Measurements from ENCODE around the gene CCDC73. TPM values are rescaled to one million over a fixed set of nuclear protein-coding genes. Genes with fewer than 3 reads are reported as not detected.

The CCDC73 gene
- total RNA-seq, 1 donor = not detected

- DNase-seq (ENCODE audit: insufficient read length, low spot score, missing footprints) = no peak
- TF ChIP-seq CTCF (IDR thresholded peaks at IDR 0.05; ENCODE audit: extremely low read depth, low read depth, low read length) = no peak
- Histone ChIP-seq H3K27me3 (ENCODE audit: insufficient read depth, low read length) (no peaks in the 10 kb centered on the region), H3K27ac (ENCODE audit: low read depth, low read length) (no peak overlapping the region), H3K4me3 (ENCODE audit: insufficient read depth, low read length) (no peak overlapping the region), H3K4me1 (ENCODE audit: insufficient read depth, low read length) (no peaks in the 10 kb centered on the region), H4K20me1 (ENCODE audit: insufficient read depth, low read length) (no peaks in the 10 kb centered on the region), H3K36me3 (ENCODE audit: insufficient read depth, low read length) (no peaks in the 10 kb centered on the region), H2AFZ (ENCODE audit: low read length) (no peak overlapping the region), H3K79me2 (ENCODE audit: insufficient read depth, low read length) (no peaks in the 10 kb centered on the region), H3K9me3 (ENCODE audit: low read depth, low read length) (no peaks in the 10 kb centered on the region), H3K4me2 (ENCODE audit: insufficient read depth, low read length) (no peak overlapping the region)
Measured at GRCh38 chr11:32567154-32567553, 227.3 kb downstream of the CCDC73 start.

GRCh38 chr11:32566517-32566916 lies 227.9 kb downstream of the CCDC73 start:
- H3K36me3 ChIP-seq (ENCODE audit: insufficient read depth, low read length) = no peaks in the 10 kb centered on the region
- H3K4me2 ChIP-seq (ENCODE audit: insufficient read depth, low read length) = no peak overlapping the region
- H3K4me3 ChIP-seq (ENCODE audit: insufficient read depth, low read length) = no peak overlapping the region
- no peaks in the 10 kb centered on the region for H3K79me2 ChIP-seq (ENCODE audit: insufficient read depth, low read length)
- no peak for TF ChIP-seq CTCF (IDR thresholded peaks at IDR 0.05; ENCODE audit: extremely low read depth, low read depth, low read length)
- DNase-seq (ENCODE audit: insufficient read length, low spot score, missing footprints) = no peak
- H3K4me1 ChIP-seq (ENCODE audit: insufficient read depth, low read length) = no peaks in the 10 kb centered on the region
- no peaks in the 10 kb centered on the region for H3K9me3 ChIP-seq (ENCODE audit: low read depth, low read length)
- H4K20me1 ChIP-seq (ENCODE audit: insufficient read depth, low read length) = no peaks in the 10 kb centered on the region
- no peak overlapping the region for H3K27ac ChIP-seq (ENCODE audit: low read depth, low read length)
- H2AFZ ChIP-seq (ENCODE audit: low read length) = no peak overlapping the region
- no peaks in the 10 kb centered on the region for H3K27me3 ChIP-seq (ENCODE audit: insufficient read depth, low read length)

- Histone ChIP-seq H3K4me2 (ENCODE audit: insufficient read depth, low read length) (no peak overlapping the region), H3K9me3 (ENCODE audit: low read depth, low read length) (no peaks in the 10 kb centered on the region), H3K27me3 (ENCODE audit: insufficient read depth, low read length) (no peaks in the 10 kb centered on the region), H2AFZ (ENCODE audit: low read length) (no peak overlapping the region), H3K79me2 (ENCODE audit: insufficient read depth, low read length) (no peaks in the 10 kb centered on the region), H3K4me3 (ENCODE audit: insufficient read depth, low read length) (no peak overlapping the region), H3K4me1 (ENCODE audit: insufficient read depth, low read length) (no peaks in the 10 kb centered on the region), H3K36me3 (ENCODE audit: insufficient read depth, low read length) (no peaks in the 10 kb centered on the region), H4K20me1 (ENCODE audit: insufficient read depth, low read length) (no peaks in the 10 kb centered on the region), H3K27ac (ENCODE audit: low read depth, low read length) (no peak overlapping the region)
- TF ChIP-seq CTCF (IDR thresholded peaks at IDR 0.05; ENCODE audit: extremely low read depth, low read depth, low read length) = no peak
- no peak for DNase-seq (ENCODE audit: insufficient read length, low spot score, missing footprints)
Measured at GRCh38 chr11:32563600-32563959, 230.9 kb downstream of the CCDC73 start.

GRCh38 chr11:32562839-32563599 lies 231.4 kb downstream of the CCDC73 start:
- H2AFZ ChIP-seq (ENCODE audit: low read length) = no peak overlapping the region
- no peaks in the 10 kb centered on the region for H4K20me1 ChIP-seq (ENCODE audit: insufficient read depth, low read length)
- DNase-seq (ENCODE audit: insufficient read length, low spot score, missing footprints) = no peak
- H3K9me3 ChIP-seq (ENCODE audit: low read depth, low read length) = no peaks in the 10 kb centered on the region
- H3K27me3 ChIP-seq (ENCODE audit: insufficient read depth, low read length) = no peaks in the 10 kb centered on the region
- H3K4me3 ChIP-seq (ENCODE audit: insufficient read depth, low read length) = no peak overlapping the region
- no peaks in the 10 kb centered on the region for H3K4me1 ChIP-seq (ENCODE audit: insufficient read depth, low read length)
- no peak overlapping the region for H3K27ac ChIP-seq (ENCODE audit: low read depth, low read length)
- no peak overlapping the region for H3K4me2 ChIP-seq (ENCODE audit: insufficient read depth, low read length)
- no peak for TF ChIP-seq CTCF (IDR thresholded peaks at IDR 0.05; ENCODE audit: extremely low read depth, low read depth, low read length)
- H3K36me3 ChIP-seq (ENCODE audit: insufficient read depth, low read length) = no peaks in the 10 kb centered on the region
- no peaks in the 10 kb centered on the region for H3K79me2 ChIP-seq (ENCODE audit: insufficient read depth, low read length)
